B cell (primary cell): ENCODE measurements around the gene MICALL2. TPM values are rescaled to one million over a fixed set of nuclear protein-coding genes. Genes with fewer than 3 reads are reported as not detected.

ENCODE experiments used
- ATAC-seq: fragments of 200-7000 bp; cut with Tn5 transposase; one replicate; pipeline ENCODE4 v1.10.0; 2021; ENCODE audit warnings: low read depth, mild to moderate bottlenecking, moderate number of reproducible peaks, moderate library complexity
- CTCF ChIA-PET: fragments of 350-600 bp; sonication (Branson Sonifier 250); formaldehyde crosslinking; loops from one replicate; lab custom pipeline; 2021; ENCODE audit warnings: antibody characterized with exemption, inconsistent platforms; lab: Charles Lee
- POLR2A ChIA-PET: fragments of 350-600 bp; sonication (Branson Sonifier 250); formaldehyde crosslinking; loops from one replicate; lab custom pipeline; 2021; ENCODE audit warnings: antibody characterized with exemption; lab: Charles Lee
- DNase-seq: peaks from one replicate; pipeline ENCODE4 v3.0.0; 2013
- H2AFZ ChIP-seq: 2 replicates; pipeline ENCODE4 v1.6.1; 2012; ENCODE audit warnings: mild to moderate bottlenecking, low read depth, low read length; ENCODE audit not compliant: insufficient read depth, poor library complexity, severe bottlenecking
- H3K27ac ChIP-seq, 2 donors: 1 replicate in 1 of 2; 2 replicates in 1 of 2; pipeline ENCODE4 v1.5.1; 2012 to 2013; ENCODE audit warnings: low read length in 2 of 2, mild to moderate bottlenecking in 2 of 2, moderate library complexity in 1 of 2
- H3K27me3 ChIP-seq, 4 experiments: fragments of 200-600 bp in 1 of 4; sonication (generic) in 1 of 4; replicated peaks in 1 of 4; 1 replicate in 2 of 4; 2 replicates in 2 of 4; pipeline versions ENCODE4 v1.6.1 to v1.7.0; 2013 to 2016; ENCODE audit warnings: low read length in 3 of 4, mild to moderate bottlenecking in 2 of 4, mixed read lengths in 1 of 4, moderate library complexity in 1 of 4; ENCODE audit not compliant: insufficient read depth in 4 of 4, control insufficient read depth in 3 of 4; ENCODE audit errors: control extremely low read depth in 1 of 4
- H3K36me3 ChIP-seq, 2 experiments: replicated peaks in 1 of 2; 1 replicate in 1 of 2; 2 replicates in 1 of 2; pipeline versions ENCODE4 v1.6.1 to v1.7.1; 2013; ENCODE audit warnings: low read length in 1 of 2; ENCODE audit not compliant: insufficient read depth in 2 of 2, control insufficient read depth in 1 of 2; ENCODE audit errors: control extremely low read depth in 1 of 2, extremely low read depth in 1 of 2
- H3K4me1 ChIP-seq, 2 donors: fragments of 200-600 bp in 1 of 2; sonication (generic) in 1 of 2; 1 replicate in 1 of 2; 2 replicates in 1 of 2; pipeline versions ENCODE4 v1.5.1 to v1.6.1; 2013 to 2017; ENCODE audit warnings: low read length in 2 of 2; ENCODE audit not compliant: control insufficient read depth in 2 of 2, insufficient read depth in 2 of 2
- H3K4me2 ChIP-seq: replicated peaks from 2 replicates; pipeline ENCODE3; 2012; ENCODE audit warnings: mild to moderate bottlenecking, low read depth, low read length; ENCODE audit not compliant: poor library complexity, severe bottlenecking
- H3K4me3 ChIP-seq, 5 experiments: fragments of 200-600 bp in 1 of 5; sonication (generic) in 1 of 5; 1 replicate in 3 of 5; 2 replicates in 2 of 5; pipeline versions ENCODE4 v1.5.1 to v1.7.0; 2011 to 2016; ENCODE audit warnings: low read length in 4 of 5, mild to moderate bottlenecking in 4 of 5, low read depth in 2 of 5, control low read depth in 1 of 5, moderate library complexity in 1 of 5; ENCODE audit not compliant: insufficient read depth in 1 of 5; ENCODE audit errors: control extremely low read depth in 1 of 5, extremely low read depth in 1 of 5
- H3K79me2 ChIP-seq: fragments of 200-600 bp; sonication (generic); one replicate; pipeline ENCODE4 v1.6.0; 2016; ENCODE audit warnings: low read length; ENCODE audit not compliant: control insufficient read depth, insufficient read depth
- H3K9ac ChIP-seq: fragments of 200-600 bp; sonication (generic); 2 replicates; pipeline ENCODE4 v1.6.1; 2017; ENCODE audit warnings: mild to moderate bottlenecking, low read length, moderate library complexity
- H3K9me3 ChIP-seq, 3 donors: one replicate each; pipeline versions ENCODE4 v1.6.1 to v1.7.1; 2013; ENCODE audit warnings: low read length in 2 of 3; ENCODE audit not compliant: control insufficient read depth in 2 of 3, insufficient read depth in 1 of 3; ENCODE audit errors: control extremely low read depth in 1 of 3
- H4K20me1 ChIP-seq: 2 replicates; pipeline ENCODE4 v1.6.0; 2012; ENCODE audit warnings: mild to moderate bottlenecking, low read length; ENCODE audit not compliant: insufficient read depth, control insufficient read depth, poor library complexity, severe bottlenecking
- H3K27ac Mint-ChIP-seq: one replicate; pipeline ENCODE4 v1.8.0; 2021; ENCODE audit warnings: mixed read lengths
- H3K27me3 Mint-ChIP-seq: one replicate; pipeline ENCODE4 v1.8.0; 2021; ENCODE audit warnings: mixed read lengths
- H3K4me1 Mint-ChIP-seq: one replicate; pipeline ENCODE4 v1.8.0; 2021; ENCODE audit warnings: mixed read lengths
- H3K4me3 Mint-ChIP-seq: one replicate; pipeline ENCODE4 v1.8.0; 2021; ENCODE audit warnings: mixed read lengths
- H3K9me3 Mint-ChIP-seq: one replicate; pipeline ENCODE4 v1.8.0; 2022; ENCODE audit warnings: mixed read lengths; ENCODE audit not compliant: insufficient read depth
- EZH2 ChIP-seq: IDR thresholded peaks from 2 replicates; pipeline ENCODE4 v1.6.1; 2012; ENCODE audit warnings: borderline replicate concordance, low read depth, mild to moderate bottlenecking, moderate library complexity, low read length; ENCODE audit not compliant: insufficient read depth, poor library complexity, severe bottlenecking
- WGBS: methylation state at CpG from one replicate; pipeline ENCODE4 v1.1.5; 2013; ENCODE audit warnings: missing lambda C conversion rate; ENCODE audit not compliant: insufficient coverage; 5-methylcytosine and 5-hydroxymethylcytosine counted together
- intact Hi-C: fragments of 100-400 bp; cut with micrococcal nuclease; formaldehyde crosslinking; loops from one replicate; pipeline ENCODE4 v1.10.0; 2022
- polyA plus RNA-seq: library from polyadenylated mRNA; depleted of rRNA; stranded (reverse); fragments of >200 nt; gene quantifications from 2 replicates; pipeline ENCODE4 v1.2.3, GENCODE V29; 2012
- total RNA-seq, 2 donors: library from RNA; stranded (reverse); fragments of 120-200 nt in 1 of 2; gene quantifications; 1 replicate in 1 of 2; 2 replicates in 1 of 2; pipeline versions ENCODE4 v1.2.3 to v1.2.4, GENCODE V29; 2013 to 2022
- TF ChIP-seq, protein P1 (sequence below): fragments of 200-600 bp; IDR thresholded peaks from one replicate; pipeline ENCODE4 v1.8.0; 2022; ENCODE audit warnings: antibody characterized with exemption, mild to moderate bottlenecking

The MICALL2 gene
- total and polyA plus RNA-seq, 2 donors (not counting 1 experiment from before 2014, with no cell fraction given) = 0.85 to 0.94 TPM

DNA sequence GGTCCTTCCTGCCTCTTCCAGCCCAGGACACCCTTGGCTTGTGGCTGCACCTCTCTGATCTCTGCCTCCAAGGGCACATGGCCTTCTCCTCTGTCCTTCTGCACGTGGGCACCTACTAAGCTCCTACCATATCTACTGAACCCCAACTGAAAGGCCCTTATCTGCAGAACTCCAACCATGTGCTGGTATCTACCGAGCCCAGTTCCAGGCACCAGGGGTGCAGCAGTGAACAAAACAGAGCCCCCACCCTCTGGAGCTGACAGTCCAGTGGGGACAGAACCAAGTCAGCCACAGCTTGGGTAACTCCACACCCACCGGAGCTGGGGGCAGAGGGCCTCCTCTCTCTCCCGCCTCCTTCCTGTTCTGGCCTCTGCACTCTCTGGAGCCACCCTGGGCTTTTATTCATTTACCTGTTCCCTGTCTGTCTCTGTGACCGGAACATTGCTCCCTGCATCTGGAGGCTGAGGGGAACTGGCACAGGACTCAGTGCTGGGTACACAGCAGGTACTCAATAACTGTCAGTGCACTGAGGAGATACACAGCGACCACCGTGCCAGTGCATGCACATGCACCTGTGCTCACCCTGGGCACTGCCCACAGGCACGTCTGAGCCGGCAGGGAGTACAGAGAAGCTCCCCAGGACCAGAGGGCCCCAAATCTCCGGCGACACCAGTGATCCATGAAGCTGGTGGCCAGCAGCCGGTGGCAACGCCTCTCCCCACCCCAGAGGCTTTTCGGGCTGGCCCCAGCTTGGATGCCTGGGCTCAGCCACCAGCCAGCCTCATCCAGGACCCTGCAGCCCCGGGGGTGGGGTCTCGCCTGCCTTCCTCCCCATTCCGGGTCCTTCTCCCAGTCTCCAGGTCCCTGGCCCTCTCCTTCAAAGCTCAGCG is 2.0 kb downstream of the MICALL2 start:
- H4K20me1 ChIP-seq = no peaks in the 10 kb centered on the region
- no peaks in the 10 kb centered on the region for H3K27me3 ChIP-seq
- H3K4me2 ChIP-seq = peak overlapping the region; percentile 100
- intact Hi-C loops = no loop called here
- no peak for DNase-seq
- no peak for ATAC-seq
- H3K4me1 ChIP-seq = peaks cover 18 to 26% of the 10 kb centered on the region in 2 donors
- WGBS = 71% methylated on average over 18 of the region's 18 CpGs
- H3K9ac ChIP-seq = no peak overlapping the region
- H3K9me3 Mint-ChIP-seq = no peaks in the 10 kb centered on the region
- peak overlapping the region; percentile 49 for H3K4me3 Mint-ChIP-seq
- no peak overlapping the region for H3K4me3 ChIP-seq
- ChIA-PET CTCF (no interaction called here), POLR2A (interaction anchor here (0.6 kb wide), 1 partner anchor 29 kb away, joined by 3 read pairs; no protein-coding TSS in a partner anchor)
- no peak for TF ChIP-seq EZH2
- TF ChIP-seq, protein P1, sequence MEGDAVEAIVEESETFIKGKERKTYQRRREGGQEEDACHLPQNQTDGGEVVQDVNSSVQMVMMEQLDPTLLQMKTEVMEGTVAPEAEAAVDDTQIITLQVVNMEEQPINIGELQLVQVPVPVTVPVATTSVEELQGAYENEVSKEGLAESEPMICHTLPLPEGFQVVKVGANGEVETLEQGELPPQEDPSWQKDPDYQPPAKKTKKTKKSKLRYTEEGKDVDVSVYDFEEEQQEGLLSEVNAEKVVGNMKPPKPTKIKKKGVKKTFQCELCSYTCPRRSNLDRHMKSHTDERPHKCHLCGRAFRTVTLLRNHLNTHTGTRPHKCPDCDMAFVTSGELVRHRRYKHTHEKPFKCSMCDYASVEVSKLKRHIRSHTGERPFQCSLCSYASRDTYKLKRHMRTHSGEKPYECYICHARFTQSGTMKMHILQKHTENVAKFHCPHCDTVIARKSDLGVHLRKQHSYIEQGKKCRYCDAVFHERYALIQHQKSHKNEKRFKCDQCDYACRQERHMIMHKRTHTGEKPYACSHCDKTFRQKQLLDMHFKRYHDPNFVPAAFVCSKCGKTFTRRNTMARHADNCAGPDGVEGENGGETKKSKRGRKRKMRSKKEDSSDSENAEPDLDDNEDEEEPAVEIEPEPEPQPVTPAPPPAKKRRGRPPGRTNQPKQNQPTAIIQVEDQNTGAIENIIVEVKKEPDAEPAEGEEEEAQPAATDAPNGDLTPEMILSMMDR = no peak
- peaks cover 0 to 6% (median 0%) of the 10 kb centered on the region in 3 donors for H3K9me3 ChIP-seq
- H2AFZ ChIP-seq = no peak overlapping the region
- H3K27ac ChIP-seq = no peak overlapping the region
- H3K36me3 ChIP-seq = no peaks in the 10 kb centered on the region
- no peaks in the 10 kb centered on the region for H3K27me3 Mint-ChIP-seq
- H3K27ac Mint-ChIP-seq = no peak overlapping the region
- no peaks in the 10 kb centered on the region for H3K79me2 ChIP-seq
- peaks cover 20% of the 10 kb centered on the region for H3K4me1 Mint-ChIP-seq

DNA sequence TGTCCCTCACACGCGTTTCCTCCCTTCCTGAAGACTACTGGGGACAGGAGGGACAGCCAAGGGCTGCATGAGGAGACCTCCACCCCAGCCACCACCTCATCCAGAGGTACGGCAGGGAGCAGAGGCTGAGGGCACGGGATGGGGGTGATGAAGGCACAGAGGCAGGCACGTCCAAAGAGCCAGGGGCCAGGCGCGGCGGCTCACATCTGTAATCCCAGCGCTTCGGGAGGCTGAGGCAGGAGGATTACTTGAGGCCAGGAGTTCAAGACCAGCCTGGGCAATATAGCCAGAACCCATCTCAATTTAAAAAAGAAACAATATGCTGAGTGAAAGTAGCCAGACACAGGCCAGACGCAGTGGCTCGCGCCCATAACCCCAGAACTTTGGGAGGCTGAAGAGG is 3.3 kb downstream of the MICALL2 start:
- Histone ChIP-seq H3K79me2 (no peaks in the 10 kb centered on the region), H4K20me1 (no peaks in the 10 kb centered on the region), H3K4me2 (no peak overlapping the region), H3K9me3 (peaks cover 0 to 6% (median 0%) of the 10 kb centered on the region in 3 donors), H3K36me3 (no peaks in the 10 kb centered on the region), H3K4me3 (no peak overlapping the region), H3K9ac (no peak overlapping the region), H3K27me3 (no peaks in the 10 kb centered on the region), H2AFZ (no peak overlapping the region), H3K27ac (no peak overlapping the region), H3K4me1 (peaks cover 18 to 26% of the 10 kb centered on the region in 2 donors)
- Mint-ChIP-seq H3K27me3 (no peaks in the 10 kb centered on the region), H3K4me3 (no peak overlapping the region), H3K27ac (peak overlapping the region; percentile 15), H3K4me1 (peaks cover 15% of the 10 kb centered on the region), H3K9me3 (no peaks in the 10 kb centered on the region)
- no peak for TF ChIP-seq EZH2
- TF ChIP-seq, protein P1 = no peak
- CTCF ChIA-PET = no interaction called here
- POLR2A ChIA-PET = no interaction called here
- ATAC-seq = no peak
- WGBS = 100% methylated on average over 5 of the region's 13 CpGs
- intact Hi-C loops = no loop called here
- no peak for DNase-seq
